DOHH2 (cell line): Measurements from ENCODE around the gene PCP2.

Source experiments
- H3F3A ChIP-seq: fragments of 200-600 bp; sonication (generic), shearing (Covaris generic); 2 replicates; pipeline ENCODE4 v1.6.0; 2016; ENCODE audit warnings: antibody characterized with exemption, mild to moderate bottlenecking; ENCODE audit not compliant: control insufficient read depth, insufficient read depth
- H3K27ac ChIP-seq: fragments of 200-600 bp; sonication (generic); 2 replicates; pipeline ENCODE4 v1.5.1; 2014; ENCODE audit warnings: low read depth, mild to moderate bottlenecking, low read length, moderate library complexity
- H3K27me3 ChIP-seq: fragments of 200-600 bp; sonication (generic); 2 replicates; pipeline ENCODE4 v1.6.1; 2014; ENCODE audit warnings: mild to moderate bottlenecking, low read length, mixed read lengths; ENCODE audit not compliant: control insufficient read depth
- H3K36me3 ChIP-seq: fragments of 200-600 bp; sonication (generic); 2 replicates; pipeline ENCODE4 v1.6.1; 2014; ENCODE audit warnings: mild to moderate bottlenecking, low read length, moderate library complexity, mixed read lengths; ENCODE audit not compliant: control insufficient read depth
- H3K4me1 ChIP-seq: fragments of 200-600 bp; sonication (generic); 2 replicates; pipeline ENCODE4 v1.6.1; 2014; ENCODE audit warnings: mild to moderate bottlenecking, low read length, mixed read lengths; ENCODE audit not compliant: control insufficient read depth
- H3K4me2 ChIP-seq: fragments of 200-600 bp; sonication (generic); 2 replicates; pipeline ENCODE4 v1.6.0; 2014; ENCODE audit warnings: mild to moderate bottlenecking, low read length, moderate library complexity
- H3K4me3 ChIP-seq: fragments of 200-600 bp; sonication (generic); 2 replicates; pipeline ENCODE4 v1.5.1; 2014; ENCODE audit warnings: mild to moderate bottlenecking, low read length, mixed read lengths
- H3K79me2 ChIP-seq: fragments of 200-600 bp; sonication (generic); 2 replicates; pipeline ENCODE4 v1.6.1; 2014; ENCODE audit warnings: mild to moderate bottlenecking, low read length, mixed read lengths; ENCODE audit not compliant: control insufficient read depth
- H3K9me2 ChIP-seq: fragments of 200-600 bp; sonication (generic); replicated peaks from 2 replicates; pipeline ENCODE4 v1.6.1; 2014; ENCODE audit warnings: mild to moderate bottlenecking, low read length, mixed read lengths; ENCODE audit not compliant: control insufficient read depth
- H3K9me3 ChIP-seq: fragments of 200-600 bp; sonication (generic); 2 replicates; pipeline ENCODE4 v1.6.1; 2014; ENCODE audit warnings: antibody characterized with exemption, low read length, mixed read lengths; ENCODE audit not compliant: control insufficient read depth, insufficient read depth
- H4K20me1 ChIP-seq: fragments of 200-600 bp; sonication (generic); 2 replicates; pipeline ENCODE4 v1.6.0; 2014; ENCODE audit warnings: low read depth, mild to moderate bottlenecking, antibody characterized with exemption, low read length, moderate library complexity; ENCODE audit not compliant: control insufficient read depth, insufficient read depth
- EZH2phosphoT487 ChIP-seq: fragments of 200-600 bp; sonication (generic); IDR thresholded peaks from 2 replicates; pipeline ENCODE4 v1.6.1; 2017; ENCODE audit warnings: borderline replicate concordance, mild to moderate bottlenecking, antibody characterized with exemption, low read length, moderate library complexity, mixed read lengths
- TF ChIP-seq, protein P1 (sequence below): fragments of 200-600 bp; sonication (generic); IDR thresholded peaks from one replicate; pipeline ENCODE4 v1.5.1; 2014; ENCODE audit warnings: antibody characterized with exemption, mild to moderate bottlenecking, low read depth, low read length; ENCODE audit not compliant: poor library complexity, severe bottlenecking

PCP2 gene

DNA sequence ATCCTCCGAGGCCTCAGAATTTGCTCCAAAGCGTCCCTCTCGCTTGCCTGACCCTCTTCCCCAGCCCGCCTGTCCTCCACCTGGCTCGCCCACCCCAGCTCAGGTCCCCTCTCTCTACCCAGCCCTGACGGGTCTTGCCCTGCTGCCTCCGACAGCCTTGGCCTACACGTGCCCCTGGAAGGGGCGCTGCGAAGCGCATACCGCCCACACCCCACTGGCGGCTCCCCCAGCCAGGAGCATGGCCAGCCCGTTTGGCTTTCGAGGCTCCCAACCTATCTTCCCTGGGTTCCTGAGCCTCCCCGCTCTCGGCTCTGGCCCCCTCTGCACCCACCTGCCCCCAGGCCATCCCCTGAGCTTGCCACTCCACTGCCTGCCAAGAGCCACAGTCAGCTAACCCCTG, 8.7 kb downstream of the PCP2 start:
- no peaks in the 10 kb centered on the region for H3K27me3 ChIP-seq
- peaks cover 37% of the 10 kb centered on the region for H3K79me2 ChIP-seq
- H3K4me1 ChIP-seq = peaks cover 11% of the 10 kb centered on the region
- H3F3A ChIP-seq = no peaks in the 10 kb centered on the region
- no peaks in the 10 kb centered on the region for H4K20me1 ChIP-seq
- H3K4me2 ChIP-seq = no peak overlapping the region
- H3K4me3 ChIP-seq = no peak overlapping the region
- H3K36me3 ChIP-seq = peaks cover 53% of the 10 kb centered on the region
- TF ChIP-seq, protein P1, sequence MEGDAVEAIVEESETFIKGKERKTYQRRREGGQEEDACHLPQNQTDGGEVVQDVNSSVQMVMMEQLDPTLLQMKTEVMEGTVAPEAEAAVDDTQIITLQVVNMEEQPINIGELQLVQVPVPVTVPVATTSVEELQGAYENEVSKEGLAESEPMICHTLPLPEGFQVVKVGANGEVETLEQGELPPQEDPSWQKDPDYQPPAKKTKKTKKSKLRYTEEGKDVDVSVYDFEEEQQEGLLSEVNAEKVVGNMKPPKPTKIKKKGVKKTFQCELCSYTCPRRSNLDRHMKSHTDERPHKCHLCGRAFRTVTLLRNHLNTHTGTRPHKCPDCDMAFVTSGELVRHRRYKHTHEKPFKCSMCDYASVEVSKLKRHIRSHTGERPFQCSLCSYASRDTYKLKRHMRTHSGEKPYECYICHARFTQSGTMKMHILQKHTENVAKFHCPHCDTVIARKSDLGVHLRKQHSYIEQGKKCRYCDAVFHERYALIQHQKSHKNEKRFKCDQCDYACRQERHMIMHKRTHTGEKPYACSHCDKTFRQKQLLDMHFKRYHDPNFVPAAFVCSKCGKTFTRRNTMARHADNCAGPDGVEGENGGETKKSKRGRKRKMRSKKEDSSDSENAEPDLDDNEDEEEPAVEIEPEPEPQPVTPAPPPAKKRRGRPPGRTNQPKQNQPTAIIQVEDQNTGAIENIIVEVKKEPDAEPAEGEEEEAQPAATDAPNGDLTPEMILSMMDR = no peak
- TF ChIP-seq EZH2phosphoT487 = no peak
- no peak overlapping the region for H3K27ac ChIP-seq
- no peaks in the 10 kb centered on the region for H3K9me2 ChIP-seq
- H3K9me3 ChIP-seq = no peaks in the 10 kb centered on the region

- Histone ChIP-seq H3K27ac (no peak overlapping the region), H3K4me2 (no peak overlapping the region), H3K9me3 (no peaks in the 10 kb centered on the region), H3K27me3 (no peaks in the 10 kb centered on the region), H3K36me3 (peaks cover 56% of the 10 kb centered on the region), H3K4me3 (no peak overlapping the region), H4K20me1 (no peaks in the 10 kb centered on the region), H3K4me1 (peaks cover 11% of the 10 kb centered on the region), H3K9me2 (no peaks in the 10 kb centered on the region), H3K79me2 (peaks cover 30% of the 10 kb centered on the region), H3F3A (no peaks in the 10 kb centered on the region)
- TF ChIP-seq EZH2phosphoT487 = no peak
- TF ChIP-seq, protein P1 = no peak
These were observed 9.6 kb downstream of the PCP2 start for GRCh38 chr19:7623725-7624603.

- Histone ChIP-seq H3K27me3 (no peaks in the 10 kb centered on the region), H3K27ac (no peak overlapping the region), H3K9me2 (no peaks in the 10 kb centered on the region), H3K79me2 (peaks cover 22% of the 10 kb centered on the region), H3F3A (no peaks in the 10 kb centered on the region), H3K36me3 (peaks cover 56% of the 10 kb centered on the region), H3K4me1 (peaks cover 5% of the 10 kb centered on the region), H3K4me2 (no peak overlapping the region), H3K4me3 (no peak overlapping the region), H3K9me3 (no peaks in the 10 kb centered on the region), H4K20me1 (no peaks in the 10 kb centered on the region)
- TF ChIP-seq, protein P1 = no peak
These were observed 10.4 kb downstream of the PCP2 start for GRCh38 chr19:7622933-7623685.
